Smooth muscle cell (in vitro differentiated cells): ENCODE data around the gene ORAI3. TPM values are rescaled to one million over a fixed set of nuclear protein-coding genes. Genes with fewer than 3 reads are reported as not detected.

ENCODE experiments used
- DNase-seq: peaks from one replicate; lab custom pipeline; 2025; ENCODE audit not compliant: unreplicated experiment; lab: John Stamatoyannopoulos, UW
- H2AFZ ChIP-seq: fragments of 200-600 bp; sonication (generic); 2 replicates; pipeline ENCODE4 v1.6.0; 2016; ENCODE audit warnings: antibody characterized with exemption, low read depth, mild to moderate bottlenecking
- H3F3A ChIP-seq: fragments of 200-600 bp; sonication (generic); 2 replicates; pipeline ENCODE4 v1.6.0; 2017; ENCODE audit warnings: antibody characterized with exemption, low read depth
- H3K27ac ChIP-seq: fragments of 200-600 bp; sonication (generic); 2 replicates; pipeline ENCODE4 v1.5.1; 2016; ENCODE audit warnings: low read depth, mild to moderate bottlenecking
- H3K27me3 ChIP-seq: fragments of 200-600 bp; sonication (generic); 2 replicates; pipeline ENCODE4 v1.6.1; 2016; ENCODE audit warnings: low read depth, mild to moderate bottlenecking
- H3K36me3 ChIP-seq: fragments of 200-600 bp; sonication (generic); 2 replicates; pipeline ENCODE4 v1.5.1; 2016; ENCODE audit warnings: low read depth
- H3K4me1 ChIP-seq: fragments of 200-600 bp; sonication (generic); 2 replicates; pipeline ENCODE4 v1.5.1; 2016; ENCODE audit warnings: low read depth
- H3K4me2 ChIP-seq: fragments of 200-600 bp; sonication (generic); 2 replicates; pipeline ENCODE4 v1.6.0; 2016; ENCODE audit warnings: mild to moderate bottlenecking
- H3K4me3 ChIP-seq: fragments of 200-600 bp; sonication (generic); 2 replicates; pipeline ENCODE4 v1.5.1; 2016; ENCODE audit warnings: mild to moderate bottlenecking
- H3K79me2 ChIP-seq: fragments of 200-600 bp; sonication (generic); 2 replicates; pipeline ENCODE4 v1.6.0; 2016; ENCODE audit warnings: low read depth, mild to moderate bottlenecking
- H3K9ac ChIP-seq: fragments of 200-600 bp; sonication (generic); 2 replicates; pipeline ENCODE4 v1.6.0; 2016; ENCODE audit warnings: low read depth
- H3K9me3 ChIP-seq: fragments of 200-600 bp; sonication (generic); replicated peaks from 2 replicates; pipeline ENCODE4 v1.5.1; 2016; ENCODE audit warnings: low read depth
- H4K20me1 ChIP-seq: fragments of 200-600 bp; sonication (generic); 2 replicates; pipeline ENCODE4 v1.6.0; 2016; ENCODE audit warnings: low read depth
- CTCF ChIP-seq: fragments of 200-600 bp; sonication (generic); IDR thresholded peaks from 2 replicates; pipeline ENCODE4 v1.5.1; 2017; ENCODE audit warnings: borderline replicate concordance, mild to moderate bottlenecking, antibody characterized with exemption; ENCODE audit not compliant: insufficient read depth, poor library complexity, severe bottlenecking
- WGBS: methylation state at CpG from one replicate; pipeline ENCODE4 v1.1.7; 2016; ENCODE audit warnings: low lambda C conversion rate; 5-methylcytosine and 5-hydroxymethylcytosine counted together
- polyA plus RNA-seq: library from polyadenylated mRNA; unstranded; fragments of >200 nt; fragmentation: Nextera tagmentation; extraction: Ambion mirVana; gene quantifications from 2 replicates; pipeline ENCODE4 v1.2.1, GENCODE V29; 2016
- total RNA-seq: library from RNA; depleted of rRNA; stranded (reverse); fragments of >200 nt; gene quantifications from 2 replicates; pipeline ENCODE4 v1.2.3, GENCODE V29; 2014

The ORAI3 gene
- total and polyA plus RNA-seq, 2 experiments from 2014 or later = 34.9 to 39.4 TPM

GRCh38 chr16:30980434-30980833, 31.6 kb downstream of the ORAI3 start:
- no peak for TF ChIP-seq CTCF
- H3K79me2 ChIP-seq = no peaks in the 10 kb centered on the region
- H3K4me2 ChIP-seq = no peak overlapping the region
- H3K27ac ChIP-seq = no peak overlapping the region
- H3K4me1 ChIP-seq = peaks cover 4% of the 10 kb centered on the region
- H3K9ac ChIP-seq = no peak overlapping the region
- no peaks in the 10 kb centered on the region for H3K36me3 ChIP-seq
- no peak overlapping the region for H2AFZ ChIP-seq
- H3K27me3 ChIP-seq = no peaks in the 10 kb centered on the region
- H3F3A ChIP-seq = no peaks in the 10 kb centered on the region
- WGBS = 98% methylated on average over 23 of the region's 29 CpGs
- no peak overlapping the region for H3K4me3 ChIP-seq
- no peaks in the 10 kb centered on the region for H3K9me3 ChIP-seq
- H4K20me1 ChIP-seq = peaks cover 3% of the 10 kb centered on the region
- no peak for DNase-seq

GRCh38 chr16:30980959-30981358, 32.1 kb downstream of the ORAI3 start:
- DNase-seq = no peak
- WGBS = 98% methylated on average over 14 of the region's 14 CpGs
- TF ChIP-seq CTCF = no peak
- Histone ChIP-seq H3F3A (no peaks in the 10 kb centered on the region), H3K79me2 (no peaks in the 10 kb centered on the region), H3K9ac (no peak overlapping the region), H4K20me1 (peaks cover 3% of the 10 kb centered on the region), H3K4me2 (no peak overlapping the region), H3K27me3 (no peaks in the 10 kb centered on the region), H3K4me1 (peaks cover 5% of the 10 kb centered on the region), H2AFZ (no peak overlapping the region), H3K4me3 (no peak overlapping the region), H3K36me3 (no peaks in the 10 kb centered on the region), H3K9me3 (no peaks in the 10 kb centered on the region), H3K27ac (no peak overlapping the region)

- Histone ChIP-seq H3K79me2 (no peaks in the 10 kb centered on the region), H3K4me1 (peaks cover 5% of the 10 kb centered on the region), H4K20me1 (peaks cover 3% of the 10 kb centered on the region), H3K27ac (no peak overlapping the region), H3K4me3 (no peak overlapping the region), H3K9ac (no peak overlapping the region), H3K4me2 (no peak overlapping the region), H2AFZ (no peak overlapping the region), H3K9me3 (no peaks in the 10 kb centered on the region), H3K27me3 (no peaks in the 10 kb centered on the region), H3F3A (no peaks in the 10 kb centered on the region), H3K36me3 (no peaks in the 10 kb centered on the region)
- TF ChIP-seq CTCF = no peak
- WGBS = 95% methylated on average over 16 of the region's 17 CpGs
- no peak for DNase-seq
Measured at GRCh38 chr16:30982548-30983288, 33.9 kb downstream of the ORAI3 start.
